PFSK-1 (cell line): ENCODE measurements around the gene PBLD.

Experiments used
- POLR2AphosphoS5 ChIP-seq: IDR thresholded peaks from 2 replicates; pipeline ENCODE4 v1.6.1; 2012; ENCODE audit warnings: low read depth, mild to moderate bottlenecking, control low read depth, low read length, moderate library complexity
- SIN3A ChIP-seq: IDR thresholded peaks from 2 replicates; pipeline ENCODE4 v1.6.1; 2012; ENCODE audit warnings: mild to moderate bottlenecking, low read length, moderate library complexity, borderline replicate concordance; ENCODE audit not compliant: insufficient read depth
- TAF1 ChIP-seq: IDR thresholded peaks from 2 replicates; pipeline ENCODE4 v1.6.1; 2012; ENCODE audit warnings: low read length, control low read depth, borderline replicate concordance; ENCODE audit not compliant: insufficient read depth
- TF ChIP-seq, protein P1 (sequence below), 2 experiments: IDR thresholded peaks; 2 replicates each; pipeline versions ENCODE4 v1.6.1 to v1.8.0; 2011 to 2012; ENCODE audit warnings: low read depth in 2 of 2, low read length in 2 of 2, control low read depth in 1 of 2, inconsistent platforms in 1 of 2, mild to moderate bottlenecking in 1 of 2, moderate library complexity in 1 of 2; ENCODE audit not compliant: insufficient read depth in 1 of 2

DNA sequence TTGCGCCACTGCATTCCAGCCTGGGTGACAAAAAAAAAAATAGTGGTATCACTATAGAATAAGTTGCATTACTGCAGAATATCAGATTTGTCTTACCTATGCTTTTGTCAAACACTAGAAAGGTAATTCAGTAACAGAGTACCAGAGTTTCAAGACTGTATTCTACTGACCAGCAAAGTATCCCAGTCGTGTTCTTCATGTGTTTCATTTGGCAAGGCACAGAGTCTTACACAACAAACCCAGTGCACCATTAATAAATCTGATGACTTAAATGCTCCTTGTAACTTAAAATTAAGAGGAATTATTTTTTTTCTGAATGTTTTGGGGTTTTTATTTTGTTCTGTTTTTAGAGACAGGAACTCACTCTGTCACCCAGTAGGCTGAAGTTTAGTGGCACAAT is 34.4 kb upstream of the PBLD start:
- TF ChIP-seq TAF1 (no peak), POLR2AphosphoS5 (no peak), SIN3A (no peak)
- TF ChIP-seq, protein P1, sequence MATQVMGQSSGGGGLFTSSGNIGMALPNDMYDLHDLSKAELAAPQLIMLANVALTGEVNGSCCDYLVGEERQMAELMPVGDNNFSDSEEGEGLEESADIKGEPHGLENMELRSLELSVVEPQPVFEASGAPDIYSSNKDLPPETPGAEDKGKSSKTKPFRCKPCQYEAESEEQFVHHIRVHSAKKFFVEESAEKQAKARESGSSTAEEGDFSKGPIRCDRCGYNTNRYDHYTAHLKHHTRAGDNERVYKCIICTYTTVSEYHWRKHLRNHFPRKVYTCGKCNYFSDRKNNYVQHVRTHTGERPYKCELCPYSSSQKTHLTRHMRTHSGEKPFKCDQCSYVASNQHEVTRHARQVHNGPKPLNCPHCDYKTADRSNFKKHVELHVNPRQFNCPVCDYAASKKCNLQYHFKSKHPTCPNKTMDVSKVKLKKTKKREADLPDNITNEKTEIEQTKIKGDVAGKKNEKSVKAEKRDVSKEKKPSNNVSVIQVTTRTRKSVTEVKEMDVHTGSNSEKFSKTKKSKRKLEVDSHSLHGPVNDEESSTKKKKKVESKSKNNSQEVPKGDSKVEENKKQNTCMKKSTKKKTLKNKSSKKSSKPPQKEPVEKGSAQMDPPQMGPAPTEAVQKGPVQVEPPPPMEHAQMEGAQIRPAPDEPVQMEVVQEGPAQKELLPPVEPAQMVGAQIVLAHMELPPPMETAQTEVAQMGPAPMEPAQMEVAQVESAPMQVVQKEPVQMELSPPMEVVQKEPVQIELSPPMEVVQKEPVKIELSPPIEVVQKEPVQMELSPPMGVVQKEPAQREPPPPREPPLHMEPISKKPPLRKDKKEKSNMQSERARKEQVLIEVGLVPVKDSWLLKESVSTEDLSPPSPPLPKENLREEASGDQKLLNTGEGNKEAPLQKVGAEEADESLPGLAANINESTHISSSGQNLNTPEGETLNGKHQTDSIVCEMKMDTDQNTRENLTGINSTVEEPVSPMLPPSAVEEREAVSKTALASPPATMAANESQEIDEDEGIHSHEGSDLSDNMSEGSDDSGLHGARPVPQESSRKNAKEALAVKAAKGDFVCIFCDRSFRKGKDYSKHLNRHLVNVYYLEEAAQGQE (IDR thresholded peaks at IDR 0.05; ENCODE audit: insufficient read depth in 1 of 2, low read depth in 2 of 2, low read length in 2 of 2) = no peak
